ENCODE results near the gene CHEK2. TPM values are rescaled to one million over a fixed set of nuclear protein-coding genes. Genes with fewer than 3 reads are reported as not detected.

Gene CHEK2
- total and polyA plus RNA-seq, 2 experiments from 2014 or later: 86.0 to 121 TPM

DNA sequence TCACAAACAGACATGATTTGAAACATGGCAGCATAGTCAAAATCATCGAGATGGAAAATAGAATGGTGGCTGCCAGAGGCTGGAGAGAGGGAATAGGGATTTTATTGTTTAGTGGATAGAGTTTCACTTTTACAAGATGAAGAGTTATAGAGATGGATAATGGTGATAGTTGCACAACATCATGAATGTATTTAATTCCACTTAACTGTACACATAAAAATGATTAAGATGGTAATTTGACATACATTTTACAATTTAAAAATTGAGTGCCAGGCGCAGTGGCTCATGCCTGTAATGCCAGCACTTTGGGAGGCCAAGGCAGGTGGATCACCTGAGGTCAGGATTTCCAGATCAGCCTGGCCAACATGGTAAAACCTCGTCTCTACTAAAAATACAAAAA lies 83.2 kb downstream of the CHEK2 start (continued):
- TF ChIP-seq, protein P1, sequence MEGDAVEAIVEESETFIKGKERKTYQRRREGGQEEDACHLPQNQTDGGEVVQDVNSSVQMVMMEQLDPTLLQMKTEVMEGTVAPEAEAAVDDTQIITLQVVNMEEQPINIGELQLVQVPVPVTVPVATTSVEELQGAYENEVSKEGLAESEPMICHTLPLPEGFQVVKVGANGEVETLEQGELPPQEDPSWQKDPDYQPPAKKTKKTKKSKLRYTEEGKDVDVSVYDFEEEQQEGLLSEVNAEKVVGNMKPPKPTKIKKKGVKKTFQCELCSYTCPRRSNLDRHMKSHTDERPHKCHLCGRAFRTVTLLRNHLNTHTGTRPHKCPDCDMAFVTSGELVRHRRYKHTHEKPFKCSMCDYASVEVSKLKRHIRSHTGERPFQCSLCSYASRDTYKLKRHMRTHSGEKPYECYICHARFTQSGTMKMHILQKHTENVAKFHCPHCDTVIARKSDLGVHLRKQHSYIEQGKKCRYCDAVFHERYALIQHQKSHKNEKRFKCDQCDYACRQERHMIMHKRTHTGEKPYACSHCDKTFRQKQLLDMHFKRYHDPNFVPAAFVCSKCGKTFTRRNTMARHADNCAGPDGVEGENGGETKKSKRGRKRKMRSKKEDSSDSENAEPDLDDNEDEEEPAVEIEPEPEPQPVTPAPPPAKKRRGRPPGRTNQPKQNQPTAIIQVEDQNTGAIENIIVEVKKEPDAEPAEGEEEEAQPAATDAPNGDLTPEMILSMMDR (conservative IDR thresholded peaks at IDR 0.05; ENCODE audit: low read depth in 2 of 2): no peak

DNA sequence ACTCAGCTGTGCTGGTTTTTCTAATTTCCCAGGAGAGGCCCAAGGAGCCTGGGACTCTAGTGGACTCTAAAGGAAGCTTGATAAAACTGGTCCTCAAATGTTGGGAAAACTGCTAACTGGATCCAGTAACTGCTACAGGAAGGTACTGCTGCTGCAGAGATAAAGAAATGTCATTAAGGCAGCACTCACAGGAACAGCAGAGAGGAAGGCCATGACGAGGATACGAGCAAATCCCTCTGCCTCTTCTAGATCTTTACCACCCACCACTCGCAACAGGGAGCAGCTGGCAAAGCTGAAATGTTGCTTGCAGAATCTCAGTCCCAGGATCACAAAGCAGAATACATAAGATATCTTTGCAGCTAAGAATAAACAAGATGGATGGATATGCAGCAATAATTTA lies 85.4 kb downstream of the CHEK2 start:
- ATAC-seq: no peak
- no peak overlapping the region; the same call in 1 of the 2 replicates for H3K27ac ChIP-seq (ENCODE audit: low read depth)
- H3F3A ChIP-seq (replicated peaks; ENCODE audit: low read depth): 0 out of 2 replicates have a peak, but pooled peaks cover 3% of the 10 kb centered on the region
- no peaks in the 10 kb centered on the region for H3K9me2 ChIP-seq (ENCODE audit: insufficient read depth)
- H3K4me3 ChIP-seq: no peak overlapping the region
- no peak for DNase-seq (ENCODE audit: low spot score)
- Mint-ChIP-seq H3K36me3 (ENCODE audit: low read depth) (peaks cover 3% of the 10 kb centered on the region; the same call in 1 of the 3 replicates), H3K4me1 (no peaks in the 10 kb centered on the region; the same call in 2 of the 3 replicates), H3K4me3 (no peak overlapping the region), H3K27me3 (ENCODE audit: insufficient read depth, low read depth, poor library complexity) (no peaks in the 10 kb centered on the region), H3K9me3 (peaks cover 3% of the 10 kb centered on the region; the same call in 1 of the 3 replicates), H3K27ac (no peak overlapping the region)
- H2AFZ ChIP-seq: no peak overlapping the region
- no peaks in the 10 kb centered on the region for H3K36me3 ChIP-seq (ENCODE audit: insufficient read depth)
- no peaks in the 10 kb centered on the region for H4K20me1 ChIP-seq (replicated peaks; ENCODE audit: insufficient read depth)
- TF ChIP-seq, protein P2, sequence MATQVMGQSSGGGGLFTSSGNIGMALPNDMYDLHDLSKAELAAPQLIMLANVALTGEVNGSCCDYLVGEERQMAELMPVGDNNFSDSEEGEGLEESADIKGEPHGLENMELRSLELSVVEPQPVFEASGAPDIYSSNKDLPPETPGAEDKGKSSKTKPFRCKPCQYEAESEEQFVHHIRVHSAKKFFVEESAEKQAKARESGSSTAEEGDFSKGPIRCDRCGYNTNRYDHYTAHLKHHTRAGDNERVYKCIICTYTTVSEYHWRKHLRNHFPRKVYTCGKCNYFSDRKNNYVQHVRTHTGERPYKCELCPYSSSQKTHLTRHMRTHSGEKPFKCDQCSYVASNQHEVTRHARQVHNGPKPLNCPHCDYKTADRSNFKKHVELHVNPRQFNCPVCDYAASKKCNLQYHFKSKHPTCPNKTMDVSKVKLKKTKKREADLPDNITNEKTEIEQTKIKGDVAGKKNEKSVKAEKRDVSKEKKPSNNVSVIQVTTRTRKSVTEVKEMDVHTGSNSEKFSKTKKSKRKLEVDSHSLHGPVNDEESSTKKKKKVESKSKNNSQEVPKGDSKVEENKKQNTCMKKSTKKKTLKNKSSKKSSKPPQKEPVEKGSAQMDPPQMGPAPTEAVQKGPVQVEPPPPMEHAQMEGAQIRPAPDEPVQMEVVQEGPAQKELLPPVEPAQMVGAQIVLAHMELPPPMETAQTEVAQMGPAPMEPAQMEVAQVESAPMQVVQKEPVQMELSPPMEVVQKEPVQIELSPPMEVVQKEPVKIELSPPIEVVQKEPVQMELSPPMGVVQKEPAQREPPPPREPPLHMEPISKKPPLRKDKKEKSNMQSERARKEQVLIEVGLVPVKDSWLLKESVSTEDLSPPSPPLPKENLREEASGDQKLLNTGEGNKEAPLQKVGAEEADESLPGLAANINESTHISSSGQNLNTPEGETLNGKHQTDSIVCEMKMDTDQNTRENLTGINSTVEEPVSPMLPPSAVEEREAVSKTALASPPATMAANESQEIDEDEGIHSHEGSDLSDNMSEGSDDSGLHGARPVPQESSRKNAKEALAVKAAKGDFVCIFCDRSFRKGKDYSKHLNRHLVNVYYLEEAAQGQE (IDR thresholded peaks at IDR 0.05; ENCODE audit: unreplicated experiment): no peak
- TF ChIP-seq EZH2 (IDR thresholded peaks at IDR 0.05; ENCODE audit: low read depth, unreplicated experiment): no peak
- TF ChIP-seq STAT1 (IDR thresholded peaks at IDR 0.05; ENCODE audit: unreplicated experiment): no peak
- no peak for TF ChIP-seq ZNF331 (CRISPR knock-in tag; IDR thresholded peaks at IDR 0.05; ENCODE audit: low read depth)
- no peaks in the 10 kb centered on the region for H3K79me2 ChIP-seq (replicated peaks; ENCODE audit: insufficient read depth)
- H3K4me2 ChIP-seq: no peak overlapping the region
- no peaks in the 10 kb centered on the region for H3K27me3 ChIP-seq (ENCODE audit: insufficient read depth)
- no peaks in the 10 kb centered on the region for H3K4me1 ChIP-seq (ENCODE audit: insufficient read depth)

DNA sequence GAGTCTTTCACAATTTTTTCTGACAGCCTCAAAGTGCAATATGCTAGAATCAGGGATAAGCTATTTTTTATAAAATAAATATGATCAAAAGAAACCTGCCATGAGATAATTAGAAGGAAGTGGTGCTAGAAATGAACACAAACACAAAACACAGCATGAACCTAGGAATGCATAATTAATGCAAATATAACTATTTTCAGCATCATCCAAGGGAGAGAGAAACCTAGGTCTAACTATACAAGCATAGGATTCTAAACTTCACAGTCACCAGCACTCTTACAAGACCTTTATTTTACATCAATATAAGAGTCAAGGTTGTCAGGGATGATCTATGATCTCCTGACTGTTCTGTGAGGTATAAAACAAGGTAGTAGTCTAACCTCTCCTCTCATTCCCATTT lies 91.2 kb downstream of the CHEK2 start:
- Histone ChIP-seq H3K36me3 (ENCODE audit: insufficient read depth) (no peaks in the 10 kb centered on the region), H3F3A (replicated peaks; ENCODE audit: low read depth) (no peaks in the 10 kb centered on the region), H3K79me2 (replicated peaks; ENCODE audit: insufficient read depth) (no peaks in the 10 kb centered on the region), H3K4me2 (no peak overlapping the region; the same call in 1 of the 2 replicates), H3K4me1 (ENCODE audit: insufficient read depth) (0 out of 2 replicates have a peak, but pooled peaks cover 5% of the 10 kb centered on the region), H4K20me1 (replicated peaks; ENCODE audit: insufficient read depth) (no peaks in the 10 kb centered on the region), H3K9me2 (ENCODE audit: insufficient read depth) (no peaks in the 10 kb centered on the region; the same call in 1 of the 2 replicates), H3K27me3 (ENCODE audit: insufficient read depth) (no peaks in the 10 kb centered on the region), H3K4me3 (no peak overlapping the region), H2AFZ (no peak overlapping the region), H3K27ac (ENCODE audit: low read depth) (no peak overlapping the region)
- ATAC-seq (no peak), DNase-seq (ENCODE audit: low spot score) (no peak)
- no peaks in the 10 kb centered on the region for H3K27me3 Mint-ChIP-seq (ENCODE audit: insufficient read depth, low read depth, poor library complexity)
- H3K9me3 Mint-ChIP-seq: peaks cover 3% of the 10 kb centered on the region; the same call in 1 of the 3 replicates
- peaks cover 3% of the 10 kb centered on the region; the same call in 1 of the 3 replicates for H3K36me3 Mint-ChIP-seq (ENCODE audit: low read depth)
- H3K27ac Mint-ChIP-seq: no peak overlapping the region
- no peak overlapping the region for H3K4me3 Mint-ChIP-seq
- H3K4me1 Mint-ChIP-seq: peaks cover 8% of the 10 kb centered on the region
- TF ChIP-seq CREB1 (CRISPR knock-in tag; IDR thresholded peaks at IDR 0.05; ENCODE audit: low read depth): no peak
- TF ChIP-seq, protein P1 (conservative IDR thresholded peaks at IDR 0.05; ENCODE audit: low read depth in 2 of 2): no peak
- no peak for TF ChIP-seq STAT1 (IDR thresholded peaks at IDR 0.05; ENCODE audit: unreplicated experiment)
- TF ChIP-seq EZH2 (IDR thresholded peaks at IDR 0.05; ENCODE audit: low read depth, unreplicated experiment): no peak
- TF ChIP-seq ZNF114 (CRISPR knock-in tag; IDR thresholded peaks at IDR 0.05): no peak
- no peak for TF ChIP-seq ZNF331 (CRISPR knock-in tag; IDR thresholded peaks at IDR 0.05; ENCODE audit: low read depth)
- no peak for TF ChIP-seq JUNB (IDR thresholded peaks at IDR 0.05; ENCODE audit: unreplicated experiment)
- TF ChIP-seq, protein P3, sequence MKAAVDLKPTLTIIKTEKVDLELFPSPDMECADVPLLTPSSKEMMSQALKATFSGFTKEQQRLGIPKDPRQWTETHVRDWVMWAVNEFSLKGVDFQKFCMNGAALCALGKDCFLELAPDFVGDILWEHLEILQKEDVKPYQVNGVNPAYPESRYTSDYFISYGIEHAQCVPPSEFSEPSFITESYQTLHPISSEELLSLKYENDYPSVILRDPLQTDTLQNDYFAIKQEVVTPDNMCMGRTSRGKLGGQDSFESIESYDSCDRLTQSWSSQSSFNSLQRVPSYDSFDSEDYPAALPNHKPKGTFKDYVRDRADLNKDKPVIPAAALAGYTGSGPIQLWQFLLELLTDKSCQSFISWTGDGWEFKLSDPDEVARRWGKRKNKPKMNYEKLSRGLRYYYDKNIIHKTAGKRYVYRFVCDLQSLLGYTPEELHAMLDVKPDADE (IDR thresholded peaks at IDR 0.05): no peak
- no peak for TF ChIP-seq POLR2AphosphoS5 (IDR thresholded peaks at IDR 0.05; ENCODE audit: low read depth)
